Breast epithelium (tissue), 4 donors: ENCODE data around the gene CDC42. TPM values are rescaled to one million over a fixed set of nuclear protein-coding genes. Genes with fewer than 3 reads are reported as not detected.
A peak's percentile ranks its signal among the peaks of the same experiment; 100 is the strongest.
"Not testable (repeated sequence)": the region's sequence is repeated elsewhere in the genome, so short reads cannot be mapped to it uniquely, and the experiment has no call there.

Experiments
- DNase-seq, 2 donors: peaks; one replicate each; pipeline ENCODE4 v3.0.0-alpha.2; 2019; ENCODE audit warnings: low spot score in 2 of 2
- H3K27ac ChIP-seq, 2 donors: fragments of 200-600 bp; sonication (generic) in 1 of 2; one replicate each; pipeline ENCODE4 v1.5.1; 2016 to 2019; ENCODE audit warnings: mild to moderate bottlenecking in 1 of 2
- H3K27me3 ChIP-seq, 2 donors: fragments of 200-600 bp; sonication (generic) in 1 of 2; one replicate each; pipeline versions ENCODE4 v1.5.1 to v1.6.0; 2017 to 2019; ENCODE audit warnings: control low read depth in 1 of 2, mild to moderate bottlenecking in 1 of 2
- H3K36me3 ChIP-seq: fragments of 200-600 bp; one replicate; pipeline ENCODE4 v1.5.1; 2019
- H3K4me1 ChIP-seq, 2 donors: fragments of 200-600 bp; sonication (generic); one replicate each; pipeline ENCODE4 v1.5.1; 2016 to 2019; ENCODE audit warnings: control low read depth in 1 of 2
- H3K4me3 ChIP-seq, 3 donors: fragments of 200-600 bp; sonication (generic); 1 replicate in 2 of 3; 2 replicates in 1 of 3; pipeline ENCODE4 v1.5.1; 2016 to 2019; ENCODE audit warnings: mild to moderate bottlenecking in 3 of 3, moderate library complexity in 2 of 3
- H3K9me3 ChIP-seq, 2 donors: fragments of 200-600 bp; sonication (generic) in 1 of 2; one replicate each; pipeline ENCODE4 v1.5.1; 2016 to 2019; ENCODE audit warnings: control low read depth in 1 of 2
- POLR2A ChIP-seq: fragments of 450-650 bp; IDR thresholded peaks from one replicate; pipeline ENCODE4 v1.6.1; 2016; ENCODE audit warnings: antibody characterized with exemption, mild to moderate bottlenecking, moderate library complexity
- POLR2AphosphoS5 ChIP-seq, 3 donors: sonication (generic); formaldehyde crosslinking; IDR thresholded peaks; one replicate each; pipeline ENCODE4 v1.6.1; 2017; ENCODE audit warnings: antibody characterized with exemption in 3 of 3
- intact Hi-C: fragments of 100-400 bp; cut with DNase I; formaldehyde crosslinking; loops from one replicate; pipeline ENCODE4 v1.15.1; 2023; ENCODE audit warnings: low total_unique reads
- total RNA-seq, 3 donors: library from RNA; depleted of rRNA; stranded (reverse); fragments of >200 nt; gene quantifications; one replicate each; pipeline ENCODE4 v1.1.0, GENCODE V29; 2016
- TF ChIP-seq, protein P1 (sequence below), 3 donors: fragments of 450-650 bp; IDR thresholded peaks; one replicate each; pipeline ENCODE4 v1.5.1; 2016 to 2017; ENCODE audit warnings: antibody characterized with exemption in 3 of 3, mild to moderate bottlenecking in 3 of 3, moderate library complexity in 3 of 3

The CDC42 gene
- total RNA-seq, 3 donors from 2014 or later = 192 to 255 (median 213) TPM

- Histone ChIP-seq H3K27ac (no peak overlapping the region), H3K4me1 (no peaks in the 10 kb centered on the region), H3K36me3 (no peaks in the 10 kb centered on the region), H3K4me3 (no peak overlapping the region), H3K27me3 (no peaks in the 10 kb centered on the region), H3K9me3 (no peaks in the 10 kb centered on the region)
- intact Hi-C loops = no loop called here
- DNase-seq = no peak
- TF ChIP-seq POLR2AphosphoS5 (IDR thresholded peaks at IDR 0.05) = no peak
- TF ChIP-seq, protein P1, sequence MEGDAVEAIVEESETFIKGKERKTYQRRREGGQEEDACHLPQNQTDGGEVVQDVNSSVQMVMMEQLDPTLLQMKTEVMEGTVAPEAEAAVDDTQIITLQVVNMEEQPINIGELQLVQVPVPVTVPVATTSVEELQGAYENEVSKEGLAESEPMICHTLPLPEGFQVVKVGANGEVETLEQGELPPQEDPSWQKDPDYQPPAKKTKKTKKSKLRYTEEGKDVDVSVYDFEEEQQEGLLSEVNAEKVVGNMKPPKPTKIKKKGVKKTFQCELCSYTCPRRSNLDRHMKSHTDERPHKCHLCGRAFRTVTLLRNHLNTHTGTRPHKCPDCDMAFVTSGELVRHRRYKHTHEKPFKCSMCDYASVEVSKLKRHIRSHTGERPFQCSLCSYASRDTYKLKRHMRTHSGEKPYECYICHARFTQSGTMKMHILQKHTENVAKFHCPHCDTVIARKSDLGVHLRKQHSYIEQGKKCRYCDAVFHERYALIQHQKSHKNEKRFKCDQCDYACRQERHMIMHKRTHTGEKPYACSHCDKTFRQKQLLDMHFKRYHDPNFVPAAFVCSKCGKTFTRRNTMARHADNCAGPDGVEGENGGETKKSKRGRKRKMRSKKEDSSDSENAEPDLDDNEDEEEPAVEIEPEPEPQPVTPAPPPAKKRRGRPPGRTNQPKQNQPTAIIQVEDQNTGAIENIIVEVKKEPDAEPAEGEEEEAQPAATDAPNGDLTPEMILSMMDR (IDR thresholded peaks at IDR 0.05) = no peak
- no peak for TF ChIP-seq POLR2A
Observed at GRCh38 chr1:22026924-22027289, 25.6 kb upstream of the CDC42 start.

DNA sequence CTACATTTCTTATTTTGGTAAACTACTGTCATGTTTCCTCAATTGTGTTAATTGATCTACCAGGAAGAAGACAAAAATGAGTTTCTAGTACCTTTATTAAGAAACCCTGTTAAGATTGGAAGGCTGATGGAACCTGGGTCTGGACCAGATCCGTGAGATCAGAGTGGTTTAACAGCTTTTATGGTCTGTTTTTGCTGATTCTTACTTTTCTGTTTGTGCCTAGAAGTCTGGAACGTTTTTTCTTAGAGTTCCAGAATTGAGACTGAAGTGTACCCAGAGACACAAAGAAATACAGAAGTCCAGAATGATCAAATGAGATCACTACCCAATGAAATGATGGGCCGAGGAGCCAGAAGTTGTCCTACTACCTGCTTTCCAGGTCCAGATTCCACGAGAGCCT lies 22.5 kb upstream of the CDC42 start:
- Histone ChIP-seq H3K27me3 (no peaks in the 10 kb centered on the region), H3K36me3 (no peaks in the 10 kb centered on the region), H3K27ac (no peak overlapping the region), H3K4me1 (no peaks in the 10 kb centered on the region), H3K4me3 (no peak overlapping the region), H3K9me3 (no peaks in the 10 kb centered on the region)
- no peak for DNase-seq
- intact Hi-C loops = no loop called here
- TF ChIP-seq, protein P1 (IDR thresholded peaks at IDR 0.05) = no peak
- no peak for TF ChIP-seq POLR2A

- Histone ChIP-seq H3K27me3 (no peaks in the 10 kb centered on the region), H3K4me3 (no peak overlapping the region), H3K9me3 (no peaks in the 10 kb centered on the region), H3K27ac (peak overlapping the region in 1 of 2 donors; percentile 19), H3K36me3 (no peaks in the 10 kb centered on the region), H3K4me1 (no peaks in the 10 kb centered on the region)
- TF ChIP-seq, protein P1 (IDR thresholded peaks at IDR 0.05) = no peak
- TF ChIP-seq POLR2A = no peak
- no peak for TF ChIP-seq POLR2AphosphoS5 (IDR thresholded peaks at IDR 0.05)
- no peak for DNase-seq
- intact Hi-C loops = no loop called here
Observed at GRCh38 chr1:22030473-22030872, 22.0 kb upstream of the CDC42 start.

DNA sequence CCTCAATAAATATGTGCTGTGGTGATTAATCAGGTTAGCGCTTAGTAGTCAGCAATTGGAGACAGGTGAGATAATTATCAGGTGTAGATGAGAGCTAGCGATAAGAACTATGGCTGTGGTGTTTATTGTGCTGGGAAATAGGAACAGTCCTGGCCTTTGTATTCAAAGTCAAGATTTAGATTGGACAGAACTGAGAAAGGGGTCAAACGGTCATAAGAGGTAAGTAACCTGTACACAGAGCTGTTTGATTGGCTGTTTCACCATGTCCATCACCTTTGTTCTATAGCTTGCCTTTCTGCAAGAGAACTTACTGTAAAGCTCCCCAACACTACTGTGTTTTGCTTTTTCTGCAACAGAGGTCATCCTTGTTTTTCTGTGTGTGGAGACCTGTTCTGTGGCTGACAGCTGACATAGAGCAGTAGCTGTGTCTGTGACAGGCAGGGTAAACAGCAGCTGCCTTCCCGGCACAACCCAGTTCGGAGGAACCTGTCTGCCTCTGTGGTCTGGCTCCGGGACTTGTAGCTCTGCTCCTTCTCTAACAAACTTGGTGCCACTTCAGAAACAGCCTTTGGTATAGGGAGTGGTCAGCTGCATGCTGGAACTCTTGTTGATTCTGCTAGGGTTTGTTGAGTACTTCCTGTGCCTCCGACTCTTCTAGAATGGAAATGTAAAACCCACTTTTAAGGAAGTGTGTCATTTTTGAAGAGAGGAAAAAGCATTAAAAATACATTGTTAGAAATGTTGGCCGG lies 21.1 kb upstream of the CDC42 start:
- Histone ChIP-seq H3K36me3 (no peaks in the 10 kb centered on the region), H3K4me3 (no peak overlapping the region), H3K27ac (peak overlapping the region; percentile 72 to 78), H3K27me3 (no peaks in the 10 kb centered on the region), H3K4me1 (no peaks in the 10 kb centered on the region), H3K9me3 (no peaks in the 10 kb centered on the region)
- peak; percentile 68 to 74 for DNase-seq
- intact Hi-C loops = no loop called here
- TF ChIP-seq, protein P1 (IDR thresholded peaks at IDR 0.05) = no peak
- TF ChIP-seq POLR2A (no peak), POLR2AphosphoS5 (IDR thresholded peaks at IDR 0.05) (no peak)

DNA sequence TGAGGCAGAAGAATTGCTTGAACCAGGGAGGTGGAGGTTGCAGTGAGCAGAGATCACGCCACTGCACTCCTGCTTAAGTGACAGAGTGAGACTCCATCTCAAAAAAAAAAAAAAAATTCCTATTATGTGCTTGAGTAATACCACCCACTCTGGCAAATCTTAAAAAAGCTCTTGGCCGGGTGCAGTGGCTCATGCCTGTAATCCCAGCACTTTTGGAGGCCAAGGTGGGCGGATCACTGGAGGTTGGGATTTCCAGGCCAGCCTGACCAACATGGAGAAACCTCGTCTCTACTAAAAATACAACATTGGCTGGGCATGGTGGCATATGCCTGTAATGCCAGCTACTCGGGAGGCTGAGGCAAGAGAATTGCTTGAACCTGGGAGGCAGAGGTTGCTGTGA lies 17.7 kb upstream of the CDC42 start:
- DNase-seq, intact Hi-C loops, H3K4me1 ChIP-seq, H3K4me3 ChIP-seq, H3K27me3 ChIP-seq, H3K9me3 ChIP-seq, H3K36me3 ChIP-seq, H3K27ac ChIP-seq: not testable (repeated sequence)

- Histone ChIP-seq H3K4me3 (no peak overlapping the region), H3K27me3 (no peaks in the 10 kb centered on the region), H3K27ac (no peak overlapping the region), H3K36me3 (no peaks in the 10 kb centered on the region), H3K4me1 (peaks cover 0 to 7% of the 10 kb centered on the region in 2 donors), H3K9me3 (no peaks in the 10 kb centered on the region)
- TF ChIP-seq, protein P1 (IDR thresholded peaks at IDR 0.05) = no peak
- TF ChIP-seq POLR2AphosphoS5 (IDR thresholded peaks at IDR 0.05) (no peak), POLR2A (no peak)
- DNase-seq = no peak
- intact Hi-C loops = no loop called here
Observed at GRCh38 chr1:22037520-22037919, 15.0 kb upstream of the CDC42 start.
